OCI-LY3 (cell line): ENCODE results near the gene PMM2.

ENCODE experiments used
- EZH2phosphoT487 ChIP-seq: fragments of 200-600 bp; shearing (Covaris generic); IDR thresholded peaks from 2 replicates; pipeline ENCODE4 v1.6.1; 2018; ENCODE audit warnings: antibody characterized with exemption, mixed run types, low read depth
- TF ChIP-seq, protein P1 (sequence below): fragments of 200-600, 300-600 bp; sonication (generic); IDR thresholded peaks from 2 replicates; pipeline ENCODE4 v1.5.1; 2014; ENCODE audit warnings: antibody characterized with exemption, low read length, low read depth

DNA sequence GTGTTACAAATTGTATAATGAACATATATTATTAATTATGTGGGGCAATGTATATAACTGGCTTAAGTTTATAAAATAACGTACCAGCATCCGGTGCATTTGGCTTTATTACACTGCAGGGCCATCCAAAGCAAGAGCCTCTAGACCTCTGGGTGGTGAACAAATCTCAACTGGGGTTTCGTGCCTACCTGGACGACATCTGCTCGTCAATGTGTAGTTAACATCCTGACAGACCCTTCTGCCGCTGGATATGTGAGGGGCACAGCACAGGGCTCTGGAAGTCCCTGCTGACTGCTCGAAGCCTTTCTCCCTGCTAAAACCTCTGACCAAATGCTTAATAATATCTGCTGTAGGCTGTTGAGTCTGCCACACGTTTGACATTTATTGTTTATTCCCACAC lies 2.5 kb upstream of the PMM2 start:
- TF ChIP-seq, protein P1, sequence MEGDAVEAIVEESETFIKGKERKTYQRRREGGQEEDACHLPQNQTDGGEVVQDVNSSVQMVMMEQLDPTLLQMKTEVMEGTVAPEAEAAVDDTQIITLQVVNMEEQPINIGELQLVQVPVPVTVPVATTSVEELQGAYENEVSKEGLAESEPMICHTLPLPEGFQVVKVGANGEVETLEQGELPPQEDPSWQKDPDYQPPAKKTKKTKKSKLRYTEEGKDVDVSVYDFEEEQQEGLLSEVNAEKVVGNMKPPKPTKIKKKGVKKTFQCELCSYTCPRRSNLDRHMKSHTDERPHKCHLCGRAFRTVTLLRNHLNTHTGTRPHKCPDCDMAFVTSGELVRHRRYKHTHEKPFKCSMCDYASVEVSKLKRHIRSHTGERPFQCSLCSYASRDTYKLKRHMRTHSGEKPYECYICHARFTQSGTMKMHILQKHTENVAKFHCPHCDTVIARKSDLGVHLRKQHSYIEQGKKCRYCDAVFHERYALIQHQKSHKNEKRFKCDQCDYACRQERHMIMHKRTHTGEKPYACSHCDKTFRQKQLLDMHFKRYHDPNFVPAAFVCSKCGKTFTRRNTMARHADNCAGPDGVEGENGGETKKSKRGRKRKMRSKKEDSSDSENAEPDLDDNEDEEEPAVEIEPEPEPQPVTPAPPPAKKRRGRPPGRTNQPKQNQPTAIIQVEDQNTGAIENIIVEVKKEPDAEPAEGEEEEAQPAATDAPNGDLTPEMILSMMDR: no peak
- TF ChIP-seq EZH2phosphoT487: no peak
